GM12801 (cell line): ENCODE data around the gene NCKAP5.

Experiments
- CTCF ChIP-seq: IDR thresholded peaks from one replicate; pipeline ENCODE4 v1.5.1; 2011; ENCODE audit warnings: control low read depth; ENCODE audit not compliant: insufficient read length; ENCODE audit errors: extremely low read depth

Gene NCKAP5

DNA sequence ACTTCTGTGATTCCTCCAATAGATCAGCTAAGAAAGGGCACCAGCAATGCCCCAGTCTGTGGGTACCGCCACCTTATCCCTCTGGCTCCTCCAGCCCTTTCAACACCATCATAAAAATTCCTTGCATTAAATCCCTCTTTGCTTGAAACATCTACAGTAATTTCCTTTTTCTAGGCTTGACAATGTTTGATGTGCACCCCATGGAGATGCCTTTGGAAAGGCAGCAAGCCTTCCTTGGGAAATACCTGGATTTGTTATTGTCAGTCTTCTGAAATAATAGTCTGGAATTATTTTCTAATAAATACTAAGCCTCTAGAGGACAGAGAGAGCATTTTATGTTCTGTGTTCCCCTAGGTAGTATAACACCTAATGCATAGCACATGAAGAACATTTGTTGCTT lies 46.1 kb downstream of the NCKAP5 start:
- no peak for TF ChIP-seq CTCF

GRCh38 chr2:133521146-133521745 lies 47.0 kb downstream of the NCKAP5 start:
- TF ChIP-seq CTCF = no peak

GRCh38 chr2:133518700-133519344 lies 49.4 kb downstream of the NCKAP5 start:
- no peak for TF ChIP-seq CTCF

DNA sequence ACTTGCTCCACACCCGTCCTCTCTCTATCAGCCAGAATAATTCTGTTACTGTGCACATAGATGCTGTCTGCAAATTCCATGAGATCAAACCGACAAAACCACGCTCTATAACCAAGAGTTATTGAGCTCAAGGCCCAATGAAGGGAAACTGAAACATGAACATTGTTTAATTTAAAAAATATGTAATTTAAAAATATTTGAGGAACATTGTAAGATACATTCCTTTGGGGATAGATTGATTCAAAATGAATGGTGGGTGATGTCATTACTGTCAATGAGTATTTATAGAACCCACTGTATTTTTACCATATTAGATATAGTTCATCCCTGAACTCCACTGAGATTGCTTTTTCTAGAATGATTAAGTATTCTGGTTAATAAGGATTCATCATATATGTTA lies 50.4 kb downstream of the NCKAP5 start:
- no peak for TF ChIP-seq CTCF

- TF ChIP-seq CTCF = no peak
Observed at GRCh38 chr2:133516405-133517026, 51.7 kb downstream of the NCKAP5 start.

GRCh38 chr2:133515271-133515670 lies 53.0 kb downstream of the NCKAP5 start:
- no peak for TF ChIP-seq CTCF

- no peak for TF ChIP-seq CTCF
Observed at GRCh38 chr2:133513893-133514292, 54.4 kb downstream of the NCKAP5 start.
